ENCODE results near the gene PPP1R37.
"Not testable (repeated sequence)": the region's sequence is repeated elsewhere in the genome, so short reads cannot be mapped to it uniquely, and the experiment has no call there.

The PPP1R37 gene

GRCh38 chr19:45097450-45097775 lies 4.4 kb downstream of the PPP1R37 start:
- DNase-seq = no peak

DNA sequence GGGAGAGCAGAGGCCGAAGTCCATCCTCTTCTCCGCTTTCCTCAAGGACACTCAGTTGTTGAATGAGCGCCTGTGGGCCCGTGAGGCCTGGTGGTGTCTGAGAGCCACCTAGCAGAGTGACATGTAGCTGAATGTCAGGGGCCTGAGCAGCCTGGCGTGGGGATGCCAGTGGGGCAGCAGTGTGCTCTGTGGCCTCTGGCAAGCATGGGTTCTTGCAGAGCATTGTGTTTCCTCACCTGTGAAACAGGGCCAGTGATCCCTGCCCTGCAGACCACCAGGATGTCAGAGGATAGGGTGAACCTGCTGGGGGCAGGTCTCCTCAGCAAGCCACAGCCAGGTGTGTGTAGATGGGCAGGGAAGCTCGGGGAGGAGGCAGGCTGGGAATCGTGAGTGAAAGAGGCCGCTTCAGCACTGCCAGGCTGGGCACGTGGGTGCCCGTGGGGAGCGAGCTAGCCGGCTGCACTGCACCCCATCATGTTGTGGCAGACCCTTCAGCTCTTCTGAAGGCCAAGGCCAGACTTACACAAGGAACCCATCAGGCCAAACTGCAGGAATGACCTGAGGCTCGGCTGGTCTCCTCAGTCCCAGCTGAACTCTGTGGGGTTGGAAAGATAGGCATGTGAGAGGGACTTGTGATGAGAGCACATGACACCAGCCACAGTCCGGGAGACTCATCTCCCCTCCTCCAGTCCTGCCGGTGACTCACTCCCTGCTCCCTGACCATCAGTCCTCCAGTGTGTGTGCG lies 5.0 kb downstream of the PPP1R37 start:
- DNase-seq = no peak

DNA sequence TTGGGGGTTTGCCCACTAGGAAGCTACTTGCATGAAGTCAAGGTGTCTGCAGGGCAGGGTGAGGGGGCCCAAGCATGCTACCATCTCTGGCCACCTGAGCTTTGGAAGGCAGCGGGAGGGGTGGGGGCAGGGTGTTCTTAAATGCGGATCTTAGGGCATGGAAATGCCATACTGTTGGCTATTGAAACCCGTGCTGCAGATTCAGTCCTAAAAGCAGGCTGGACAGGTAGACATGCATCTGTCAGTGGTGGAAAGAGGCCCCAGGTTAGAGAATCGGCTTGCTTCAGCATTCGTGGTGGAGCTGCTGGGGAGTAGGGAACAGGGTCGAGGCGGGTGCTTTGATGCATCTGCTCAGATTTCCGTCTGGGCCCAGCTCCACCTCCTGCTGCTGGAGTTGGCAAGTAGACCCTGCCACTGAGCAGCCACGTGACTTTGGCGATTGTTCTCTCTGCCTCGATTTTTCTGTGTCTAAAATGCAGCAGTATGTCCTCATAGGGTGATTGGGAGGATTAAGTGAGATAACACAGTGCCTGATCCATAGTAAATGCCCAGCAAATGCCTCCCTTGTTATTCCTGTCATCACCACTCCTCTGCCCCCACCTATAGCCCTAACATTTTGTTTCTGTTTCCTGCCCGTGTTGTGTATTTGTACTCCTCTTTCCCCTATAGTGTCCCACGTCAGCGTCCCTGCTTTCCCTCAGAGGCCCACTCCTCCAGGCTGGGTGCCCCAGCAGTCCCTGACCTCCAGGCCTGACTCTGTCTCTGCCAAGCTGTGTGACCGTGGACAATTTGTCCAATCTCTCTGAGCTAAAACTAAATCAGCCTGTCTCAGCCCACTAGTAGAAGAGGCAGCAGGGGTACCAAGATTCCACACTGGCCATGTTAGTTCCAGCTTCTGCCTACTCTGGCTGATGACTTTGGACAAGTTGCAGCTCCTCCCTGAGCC lies 5.8 kb downstream of the PPP1R37 start:
- DNase-seq = no peak

- no peak for DNase-seq
Measured at GRCh38 chr19:45099467-45100191, 6.7 kb downstream of the PPP1R37 start.

DNA sequence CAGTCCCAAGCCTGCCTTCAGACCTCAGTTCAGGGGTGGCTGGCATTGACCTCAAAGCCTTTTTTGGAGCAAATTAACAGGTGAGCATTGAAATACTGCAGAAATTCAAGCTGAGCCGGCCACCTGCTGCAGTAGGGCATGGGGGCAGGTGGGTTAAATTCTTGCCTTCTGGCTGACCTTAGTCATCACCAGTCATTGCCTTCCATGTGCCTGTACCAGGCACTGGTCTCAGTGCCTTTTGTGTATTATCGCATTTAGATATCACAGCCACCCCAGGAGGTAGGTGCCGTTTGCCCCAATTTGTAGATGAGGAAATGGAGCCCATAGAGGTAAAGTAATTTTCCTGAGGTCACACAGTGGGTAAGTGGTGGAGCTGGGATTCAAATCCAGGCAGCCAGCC lies 7.2 kb downstream of the PPP1R37 start:
- no peak for DNase-seq

GRCh38 chr19:45100846-45101252 lies 7.9 kb downstream of the PPP1R37 start:
- no peak for DNase-seq

GRCh38 chr19:45101806-45102205 lies 8.8 kb downstream of the PPP1R37 start:
- no peak for DNase-seq

DNA sequence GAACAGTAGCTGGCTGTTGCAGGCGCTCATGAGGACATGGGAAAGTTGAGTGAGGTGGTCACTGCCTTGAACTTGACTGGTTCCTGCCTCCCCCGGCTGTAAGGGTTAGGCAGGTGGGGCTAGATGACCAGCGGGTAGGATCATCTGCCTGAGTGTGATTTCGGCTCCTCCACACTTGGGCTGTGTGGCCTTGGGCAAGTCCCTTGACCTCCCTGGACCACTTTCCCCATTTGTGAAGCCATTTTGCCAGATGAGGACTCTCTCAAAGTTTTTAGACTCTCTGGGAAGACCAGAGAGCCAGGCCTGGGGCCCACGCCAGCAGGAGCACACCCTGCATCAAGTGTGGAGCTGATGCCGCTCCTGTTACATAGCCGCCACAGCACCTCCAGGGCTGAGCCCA lies 9.5 kb downstream of the PPP1R37 start:
- DNase-seq = no peak

- peak in 2 of 4 experiments; percentile 29 to 31 for DNase-seq
Measured at GRCh38 chr19:45103156-45103507, 10.2 kb downstream of the PPP1R37 start.

- DNase-seq = no peak
Measured at GRCh38 chr19:45103508-45104319, 10.7 kb downstream of the PPP1R37 start.

- no peak for DNase-seq
Measured at GRCh38 chr19:45104658-45105349, 11.8 kb downstream of the PPP1R37 start.

DNA sequence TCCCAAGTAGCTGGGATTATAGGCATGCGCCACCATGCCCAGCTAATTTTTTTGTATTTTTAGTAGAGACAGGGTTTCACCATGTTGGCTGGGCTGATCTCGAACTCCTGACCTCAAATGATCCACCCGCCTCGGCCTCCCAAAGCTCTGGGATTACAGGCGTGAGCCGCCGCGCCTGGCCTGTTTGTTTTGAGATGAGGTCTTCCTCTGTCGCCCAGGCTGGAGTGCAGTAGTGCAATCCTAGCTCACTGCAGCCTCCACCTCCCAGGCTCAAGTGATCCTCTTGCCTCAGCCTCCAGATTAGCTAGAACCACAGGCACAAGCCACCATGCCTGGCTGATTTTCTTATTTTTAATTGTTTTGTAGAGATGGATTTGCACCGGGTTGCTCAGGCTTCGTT lies 13.4 kb downstream of the PPP1R37 start:
- DNase-seq = not testable (repeated sequence)

DNA sequence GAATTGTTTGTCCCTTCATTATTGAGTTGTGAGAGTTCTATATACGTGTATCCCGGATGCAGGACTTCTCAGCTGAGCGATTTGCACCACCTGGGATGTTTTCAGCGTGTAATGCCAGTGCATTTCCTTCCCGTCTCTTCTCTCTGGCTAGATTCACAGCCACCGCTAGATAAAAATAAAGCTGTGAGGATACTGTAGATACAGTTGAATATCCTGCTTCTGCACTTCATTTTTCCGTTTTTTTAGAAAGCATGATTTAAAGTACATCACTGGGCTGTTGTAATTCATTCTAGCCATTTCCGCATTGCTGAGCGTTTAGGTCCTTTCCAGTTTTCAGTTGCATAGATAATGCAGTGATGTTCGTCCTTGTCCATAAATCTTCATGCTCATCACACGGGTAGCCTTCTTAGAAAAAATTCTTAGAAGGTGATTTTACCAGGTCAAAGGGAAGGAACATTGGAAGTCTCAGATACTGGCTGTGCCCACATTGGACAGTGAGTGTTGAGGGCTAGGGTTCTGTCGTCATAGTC lies 14.7 kb downstream of the PPP1R37 start:
- no peak for DNase-seq

GRCh38 chr19:45110851-45111266 lies 17.9 kb downstream of the PPP1R37 start:
- DNase-seq = no peak

- no peak for DNase-seq
Measured at GRCh38 chr19:45112111-45112827, 19.3 kb downstream of the PPP1R37 start.

DNA sequence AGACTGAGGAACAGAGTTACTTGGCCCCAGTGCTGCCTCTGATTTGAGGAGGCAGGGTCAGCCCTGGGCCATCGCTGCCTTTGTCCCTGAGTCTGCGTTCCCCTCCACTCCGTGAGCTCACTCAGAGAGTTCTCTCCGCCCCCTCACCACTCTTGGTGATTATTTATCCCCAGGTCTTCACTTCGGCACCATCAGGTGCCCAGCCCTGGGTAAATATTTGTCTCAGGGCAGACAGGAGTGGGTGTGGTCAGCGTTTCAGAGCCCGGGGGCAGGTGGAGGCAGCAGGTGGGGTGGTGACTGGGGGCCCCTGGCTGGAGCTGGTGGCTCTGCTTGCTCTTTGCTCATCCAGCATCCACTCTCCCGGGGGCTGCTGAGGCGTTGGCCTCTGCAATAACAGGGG lies 20.6 kb downstream of the PPP1R37 start:
- no peak for DNase-seq

GRCh38 chr19:45114116-45114515 lies 21.1 kb downstream of the PPP1R37 start:
- no peak for DNase-seq

DNA sequence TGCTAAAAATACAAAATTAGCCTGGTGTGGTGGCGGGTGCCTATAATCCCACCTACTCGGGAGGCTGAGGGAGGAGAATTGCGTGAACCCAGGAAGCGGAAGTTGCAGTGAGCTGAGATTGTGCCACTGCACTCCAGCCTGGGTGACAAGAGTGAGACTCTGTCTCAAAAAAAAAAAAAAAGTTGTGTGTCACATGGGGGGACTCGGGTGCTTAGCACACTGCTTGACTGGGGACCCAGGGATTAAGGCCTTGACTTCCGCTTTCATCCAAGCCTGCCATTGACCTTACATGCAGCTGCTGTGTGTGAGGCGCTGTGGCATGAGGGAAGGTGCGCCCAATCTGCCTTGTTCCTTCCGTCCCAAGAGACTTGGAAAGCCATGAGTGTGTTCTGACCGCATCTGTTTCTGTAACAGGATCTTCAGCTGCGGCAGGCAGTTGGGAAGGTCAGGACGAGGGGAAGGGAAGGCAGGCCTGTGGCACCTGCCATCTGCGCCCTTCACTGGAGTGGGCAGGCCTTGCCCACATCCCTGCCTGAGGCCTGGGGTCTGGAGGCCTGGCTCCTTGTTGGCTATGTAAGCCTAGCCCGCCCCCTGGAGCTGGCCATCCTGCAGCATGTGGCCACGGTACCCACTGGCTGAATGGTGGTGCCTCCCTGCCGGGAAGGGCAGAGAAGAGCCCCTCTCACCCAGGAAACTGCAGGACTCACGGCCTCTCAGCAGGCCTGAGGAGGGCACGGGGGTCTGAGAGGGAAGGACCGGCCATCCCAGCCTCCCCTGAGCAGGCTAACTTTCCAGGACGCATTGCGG lies 23.0 kb downstream of the PPP1R37 start:
- DNase-seq = no peak

DNA sequence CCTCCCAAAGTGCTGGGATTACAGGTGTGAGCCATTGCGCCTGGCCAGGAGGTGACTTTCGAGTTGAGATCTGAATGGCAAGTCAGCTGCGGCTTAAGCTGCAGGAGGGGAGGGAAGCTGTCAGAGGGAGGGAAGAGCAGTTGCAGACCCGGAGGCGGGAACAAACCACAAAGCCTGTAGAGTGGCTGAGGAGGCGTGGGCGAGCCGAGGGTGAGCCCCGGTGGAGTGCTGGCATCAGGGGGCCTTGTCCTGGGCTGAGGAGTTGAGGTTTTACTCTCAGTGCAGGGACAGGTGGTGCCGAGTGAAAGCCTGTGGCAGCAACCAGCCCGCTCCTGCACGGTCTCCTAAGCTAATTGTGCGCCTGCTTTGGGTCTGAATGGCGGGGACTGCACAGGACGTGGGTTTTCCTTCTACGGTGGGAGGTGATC lies 24.2 kb downstream of the PPP1R37 start:
- no peak for DNase-seq

DNA sequence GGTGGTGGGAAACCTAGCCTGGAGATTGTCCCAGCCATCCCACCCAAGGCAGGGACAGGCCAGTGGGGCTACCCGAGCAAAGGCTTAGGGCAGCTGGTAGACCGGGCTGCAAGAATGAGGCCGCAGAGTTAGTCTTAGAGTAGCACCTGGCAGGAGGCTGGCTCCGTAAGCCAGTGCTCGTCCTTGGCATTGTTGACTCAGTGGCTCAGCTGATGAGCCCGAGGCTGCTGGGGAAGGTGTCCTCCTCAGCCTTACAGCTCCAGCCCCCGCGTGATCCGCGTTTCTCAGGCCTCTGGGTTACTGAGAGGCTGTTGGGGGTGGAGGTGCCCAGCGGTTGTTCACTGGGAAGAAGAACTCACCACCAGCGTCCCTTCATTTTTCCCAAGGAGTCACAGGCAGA lies 24.7 kb downstream of the PPP1R37 start:
- DNase-seq = no peak
